GM18511 (cell line): Measurements from ENCODE around the gene ZNRF3.
"Not testable (repeated sequence)": the region's sequence is repeated elsewhere in the genome, so short reads cannot be mapped to it uniquely, and the experiment has no call there.

Experiments
- ATAC-seq: cut with Tn5 transposase; IDR thresholded peaks from one replicate; pipeline ENCODE4 v1.9.1; 2021; ENCODE audit warnings: mild to moderate bottlenecking, moderate library complexity; ENCODE audit not compliant: unreplicated experiment

The ZNRF3 gene

GRCh38 chr22:28882878-28883656, at the start of gene ZNRF3:
ZNRF3 (plus strand) TSS chr22:28883572; CDS start chr22:28883767, 195 bp downstream.
- peak; percentile 75 for ATAC-seq

GRCh38 chr22:28835630-28836189, 47.7 kb upstream of the ZNRF3 start:
- ATAC-seq: no peak

- no peak for ATAC-seq
Observed at GRCh38 chr22:28837640-28838039, 45.7 kb upstream of the ZNRF3 start.

GRCh38 chr22:28838971-28839370, 44.4 kb upstream of the ZNRF3 start:
- ATAC-seq: no peak

- no peak for ATAC-seq
Observed at GRCh38 chr22:28841111-28841510, 42.3 kb upstream of the ZNRF3 start.

GRCh38 chr22:28843633-28844032, 39.7 kb upstream of the ZNRF3 start:
- ATAC-seq: no peak

GRCh38 chr22:28844277-28844676, 39.1 kb upstream of the ZNRF3 start:
- not testable (repeated sequence) for ATAC-seq

- ATAC-seq: no peak
Observed at GRCh38 chr22:28846994-28847393, 36.4 kb upstream of the ZNRF3 start.

GRCh38 chr22:28855355-28856094, 27.8 kb upstream of the ZNRF3 start:
- ATAC-seq: no peak

- ATAC-seq: no peak
Observed at GRCh38 chr22:28856095-28856455, 27.3 kb upstream of the ZNRF3 start.

GRCh38 chr22:28857288-28857687, 26.1 kb upstream of the ZNRF3 start:
- no peak for ATAC-seq

- ATAC-seq: no peak
Observed at GRCh38 chr22:28864878-28865596, 18.3 kb upstream of the ZNRF3 start.

GRCh38 chr22:28867191-28867590, 16.2 kb upstream of the ZNRF3 start:
- no peak for ATAC-seq

- not testable (repeated sequence) for ATAC-seq
Observed at GRCh38 chr22:28868389-28868788, 15.0 kb upstream of the ZNRF3 start.

GRCh38 chr22:28869736-28870135, 13.6 kb upstream of the ZNRF3 start:
- no peak for ATAC-seq

- ATAC-seq: no peak
Observed at GRCh38 chr22:28873183-28873963, 10.0 kb upstream of the ZNRF3 start.

GRCh38 chr22:28874061-28874460, 9.3 kb upstream of the ZNRF3 start:
- no peak for ATAC-seq

GRCh38 chr22:28874811-28875320, 8.5 kb upstream of the ZNRF3 start:
- no peak for ATAC-seq

GRCh38 chr22:28882545-28882877, 861 bp upstream of the ZNRF3 start:
- no peak for ATAC-seq

GRCh38 chr22:28883657-28883916, 215 bp downstream of the ZNRF3 start:
- peak; percentile 25 for ATAC-seq
